HL-60 (cell line): ENCODE results near the gene BAMBI.

ENCODE experiments used
- DNase-seq, 2 experiments: peaks; one replicate each; pipeline ENCODE4 v3.0.0-alpha.2; 2010 to 2020; ENCODE audit warnings: low read depth in 1 of 2, low spot score in 1 of 2
- H3K27ac ChIP-seq: fragments of 250-450 bp; sonication (Bioruptor Pico); replicated peaks from 2 replicates; pipeline ENCODE4 v1.5.1; 2020; ENCODE audit warnings: mild to moderate bottlenecking, moderate library complexity
- H3K27me3 ChIP-seq: fragments of 250-450 bp; sonication (Bioruptor Pico); 2 replicates; pipeline ENCODE4 v1.5.1; 2021; ENCODE audit warnings: mild to moderate bottlenecking, moderate library complexity; ENCODE audit not compliant: insufficient read depth, poor library complexity, severe bottlenecking
- H3K4me3 ChIP-seq: replicated peaks from 2 replicates; pipeline ENCODE4 v1.5.1; 2011; ENCODE audit warnings: mild to moderate bottlenecking, control low read depth, low read length; ENCODE audit not compliant: insufficient read depth
- CTCF ChIP-seq: IDR thresholded peaks from one replicate; pipeline ENCODE4 v1.5.1; 2011; ENCODE audit warnings: low read length, control low read depth, inconsistent platforms; ENCODE audit not compliant: insufficient read depth
- GABPA ChIP-seq: IDR thresholded peaks from 2 replicates; pipeline ENCODE4 v1.6.1; 2012; ENCODE audit warnings: low read depth
- POLR2AphosphoS5 ChIP-seq: IDR thresholded peaks from 2 replicates; pipeline ENCODE4 v1.6.1; 2012; ENCODE audit warnings: low read depth
- REST ChIP-seq: IDR thresholded peaks from 2 replicates; pipeline ENCODE4 v1.6.1; 2012; ENCODE audit warnings: low read depth; ENCODE audit not compliant: insufficient replicate concordance
- SPI1 ChIP-seq: IDR thresholded peaks from 2 replicates; pipeline ENCODE4 v1.6.1; 2012; ENCODE audit warnings: low read depth, mild to moderate bottlenecking, borderline replicate concordance

Gene BAMBI

DNA sequence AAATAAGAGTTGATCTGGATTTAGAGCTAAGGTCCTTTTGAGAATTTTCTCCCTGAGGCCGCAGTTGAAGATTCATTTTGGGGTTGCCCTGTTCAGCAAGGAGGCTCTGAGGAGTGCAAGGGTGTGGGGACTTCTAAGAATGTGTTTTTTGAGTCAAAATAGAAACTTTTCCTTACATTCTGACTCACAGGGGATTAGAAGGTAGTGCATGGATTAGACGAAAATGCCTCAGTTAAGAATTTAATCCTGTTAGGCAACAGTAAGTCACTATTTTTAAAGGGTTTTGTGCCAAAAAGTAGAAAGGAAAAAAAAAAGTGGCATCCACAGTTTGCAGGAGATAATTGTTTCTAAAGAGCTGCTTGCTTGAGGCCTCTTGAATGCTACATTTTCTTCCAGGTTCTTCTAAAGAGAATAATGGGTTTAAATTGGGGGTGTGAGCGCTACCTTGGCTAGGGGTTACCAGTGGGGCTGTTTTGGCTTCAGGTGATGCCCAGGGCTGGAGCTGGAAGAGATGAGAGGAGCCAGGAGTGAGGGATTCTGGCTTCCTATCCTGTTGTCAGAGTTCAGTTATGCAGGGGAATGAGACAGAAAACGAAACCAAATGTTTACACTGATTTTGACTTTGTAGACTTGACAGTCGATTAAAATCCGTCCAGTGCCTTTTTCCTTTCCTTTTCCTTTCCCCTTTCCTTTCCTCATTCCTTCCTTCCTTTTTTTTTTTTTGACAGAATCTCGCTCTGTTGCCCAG is 52.9 kb downstream of the BAMBI start:
- Histone ChIP-seq H3K27ac (no peak overlapping the region), H3K27me3 (no peaks in the 10 kb centered on the region), H3K4me3 (no peak overlapping the region)
- TF ChIP-seq REST (no peak), SPI1 (no peak)
- DNase-seq: no peak

DNA sequence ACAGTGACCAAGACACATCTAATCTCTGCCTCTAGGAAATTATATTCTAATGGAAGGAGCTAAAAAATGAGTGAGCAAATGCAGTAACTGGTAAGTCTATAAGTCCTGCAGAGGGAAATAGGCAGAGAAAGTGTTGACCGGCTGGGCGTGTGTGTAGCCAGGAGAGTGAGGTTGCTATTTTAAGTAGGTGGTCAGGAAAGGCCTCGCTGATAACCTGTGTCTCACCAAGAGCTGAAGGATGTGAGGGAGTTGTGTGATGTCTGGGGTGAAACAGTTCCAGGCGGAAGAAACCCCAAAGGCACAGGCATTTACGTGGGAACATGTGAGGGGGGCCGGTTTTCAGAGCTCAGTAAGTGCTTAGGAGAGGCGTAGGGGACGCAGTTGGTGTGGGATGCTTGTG is 54.8 kb downstream of the BAMBI start:
- no peaks in the 10 kb centered on the region for H3K27me3 ChIP-seq
- no peak for DNase-seq
- no peak overlapping the region for H3K4me3 ChIP-seq
- TF ChIP-seq CTCF (no peak), POLR2AphosphoS5 (no peak), GABPA (no peak), REST (no peak), SPI1 (no peak)
- H3K27ac ChIP-seq: no peak overlapping the region
